ENCODE data around the gene GP2.

Gene GP2

DNA sequence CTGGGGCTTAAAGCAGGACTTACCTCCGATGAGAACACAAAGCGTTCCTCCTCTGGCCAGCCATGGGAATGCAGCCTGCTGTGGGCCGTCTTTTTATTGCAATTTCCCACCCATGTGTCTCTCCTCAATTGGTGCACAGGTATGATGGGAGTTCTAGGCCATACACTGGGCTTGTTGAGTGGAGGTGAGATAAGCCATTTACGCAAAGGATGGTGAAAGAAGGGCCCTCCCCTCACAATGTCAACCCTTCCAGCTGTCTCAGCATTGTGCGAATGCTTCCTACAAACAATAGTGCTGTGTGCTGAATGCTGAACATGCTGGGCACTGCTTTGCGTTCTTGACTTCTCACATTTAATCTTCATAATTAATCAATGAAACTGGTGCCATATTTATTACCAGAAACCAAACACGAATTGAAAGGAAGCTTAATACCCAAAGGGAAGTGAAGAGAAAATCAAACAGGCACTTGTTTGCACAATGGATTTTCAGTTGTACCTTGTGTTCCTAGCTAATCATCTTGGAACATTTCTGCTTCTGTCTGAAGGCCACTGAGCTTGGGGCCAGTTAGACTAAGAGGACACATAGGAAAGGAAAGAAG lies at the start of gene GP2:
Gene GP2, minus strand, starts transcription at position 70 of the 598 bp plus-strand sequence. CDS start 1,082 bp downstream, outside the sequence.
- no peak for DNase-seq

DNA sequence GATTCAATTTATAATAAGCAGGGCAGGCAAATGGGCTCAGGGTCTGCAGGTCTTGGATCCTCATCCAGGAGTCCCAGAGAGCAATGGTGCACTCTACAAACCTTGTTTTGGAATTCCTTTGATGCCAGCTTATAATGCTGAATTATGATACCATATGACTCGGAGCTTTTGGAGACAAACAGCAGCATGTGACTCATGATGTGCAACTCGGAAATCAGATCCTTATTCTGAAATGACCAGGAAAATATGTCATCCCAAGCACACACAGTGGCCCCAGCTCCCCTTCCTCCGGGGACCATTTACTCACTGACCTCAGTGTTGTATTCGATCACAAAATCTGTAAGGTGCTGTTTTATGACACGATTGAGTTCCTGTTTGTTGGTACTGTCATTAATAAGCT lies 45.4 kb upstream of the GP2 start:
- DNase-seq = no peak

DNA sequence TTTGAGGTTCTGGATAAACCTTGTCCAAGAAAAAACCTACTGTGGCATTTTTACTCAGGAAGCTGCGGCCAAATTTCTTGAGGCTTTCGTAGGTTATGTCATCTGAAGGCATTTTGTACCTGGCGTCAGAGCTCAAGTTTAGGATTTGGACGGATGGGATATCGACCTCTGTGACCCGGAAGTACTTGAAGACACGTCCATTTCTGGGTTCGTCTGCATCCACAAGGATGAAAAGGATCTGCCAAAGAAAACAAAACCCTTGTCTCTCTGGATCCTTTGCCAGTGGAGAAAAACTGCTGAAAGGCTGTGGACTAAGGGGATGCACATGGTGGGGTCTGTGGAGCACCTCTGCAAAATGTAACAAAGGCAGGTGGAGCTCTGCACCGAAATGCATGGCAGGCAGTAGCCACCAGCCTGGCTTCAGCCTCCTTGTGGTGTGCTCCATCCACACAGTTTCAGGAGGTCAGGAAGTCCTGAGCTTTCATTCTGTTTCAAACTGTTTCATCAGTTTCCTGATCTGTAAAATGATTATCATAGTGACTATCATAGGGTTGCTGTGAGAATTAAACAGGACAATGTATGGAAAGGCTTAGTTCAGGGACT lies 42.2 kb upstream of the GP2 start:
- DNase-seq = no peak

DNA sequence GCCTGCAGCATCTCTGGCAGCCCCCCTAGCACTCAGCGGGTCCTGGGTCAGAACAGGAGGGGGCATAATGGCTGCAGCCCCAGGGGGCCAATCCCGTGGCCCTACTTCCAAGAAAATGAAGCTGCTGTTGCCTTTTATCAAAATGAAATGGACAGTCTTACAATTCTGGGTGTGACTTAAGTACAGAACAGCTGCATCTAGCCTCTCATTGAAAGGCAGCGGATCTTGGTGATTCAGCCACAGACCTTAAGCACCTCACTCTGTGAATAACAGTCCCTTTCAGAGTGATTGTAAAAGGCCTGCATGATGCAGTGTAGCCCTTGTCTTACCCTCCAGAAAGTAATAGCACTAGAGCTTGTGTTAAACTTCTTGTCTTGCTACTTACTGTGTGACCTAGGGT lies 36.7 kb upstream of the GP2 start:
- DNase-seq = no peak

DNA sequence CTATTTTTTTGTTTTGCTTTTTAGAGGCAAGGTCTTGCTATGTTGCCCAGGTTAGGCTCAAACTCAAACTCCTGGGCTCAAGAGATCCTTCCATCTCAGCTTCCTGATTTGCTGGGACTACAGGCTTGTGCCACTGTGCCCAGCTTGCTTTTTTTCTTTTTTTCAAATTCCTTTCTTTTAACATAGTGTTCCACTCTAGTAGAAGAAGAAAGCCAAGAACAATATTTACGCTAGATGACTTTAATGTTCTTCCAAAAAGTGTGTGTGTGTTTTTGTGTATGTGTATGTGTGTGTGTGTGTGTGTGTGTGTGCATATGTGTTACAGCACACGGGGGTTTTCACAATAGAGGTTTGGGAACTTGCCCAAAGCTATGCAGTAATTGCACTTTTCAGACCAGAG lies 35.9 kb upstream of the GP2 start:
- no peak for DNase-seq

DNA sequence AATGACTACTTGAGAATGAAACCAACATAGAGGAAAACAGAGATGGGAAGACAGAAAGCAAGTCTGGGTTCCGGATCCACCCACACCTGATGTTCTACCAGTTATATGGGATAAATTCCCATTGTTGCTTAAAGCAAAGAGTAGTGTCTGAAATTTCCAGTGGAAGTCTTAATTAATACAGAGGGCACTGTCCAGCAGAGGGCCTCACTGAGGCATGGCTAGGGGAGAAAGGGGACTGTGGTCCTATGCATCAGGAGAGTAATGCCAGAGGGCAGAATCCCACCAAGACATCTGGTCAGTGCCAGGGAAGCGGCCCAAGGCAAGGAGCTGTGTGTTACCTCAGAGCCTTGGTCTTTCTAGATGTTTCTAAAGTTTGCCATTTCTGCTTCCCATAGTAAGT lies 32.7 kb upstream of the GP2 start:
- DNase-seq = no peak

DNA sequence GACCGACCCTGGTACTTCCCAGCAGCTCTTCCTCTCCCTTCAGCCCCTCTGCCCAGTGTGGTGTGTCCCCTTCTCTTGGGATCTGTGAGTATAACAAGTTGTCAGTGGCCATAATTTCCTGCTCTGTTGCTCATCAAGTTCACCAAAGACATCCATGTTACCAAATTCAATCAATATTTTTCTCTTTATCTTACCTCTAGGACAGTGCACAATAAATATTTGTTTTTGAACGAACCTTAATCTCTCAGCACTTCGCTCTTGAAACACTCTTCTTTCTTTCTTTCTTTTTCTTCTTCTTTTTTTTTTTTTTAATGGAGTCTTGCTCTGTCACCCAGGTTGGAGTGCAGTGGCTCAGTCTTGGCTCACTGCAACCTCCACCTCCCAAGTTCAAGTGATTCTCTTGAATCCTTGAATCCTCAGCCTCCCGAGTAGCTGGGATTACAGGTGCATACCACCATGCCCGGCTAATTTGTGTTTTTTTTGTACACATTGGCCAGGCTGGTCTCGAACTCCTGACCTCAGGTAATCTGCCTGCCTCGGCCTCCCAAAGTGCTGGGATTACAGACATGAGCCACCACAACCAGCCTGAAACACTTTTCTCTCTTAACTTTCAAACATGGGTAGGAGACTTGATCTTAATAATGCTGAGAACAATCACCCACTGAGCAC lies 27.9 kb upstream of the GP2 start:
- DNase-seq = no peak

DNA sequence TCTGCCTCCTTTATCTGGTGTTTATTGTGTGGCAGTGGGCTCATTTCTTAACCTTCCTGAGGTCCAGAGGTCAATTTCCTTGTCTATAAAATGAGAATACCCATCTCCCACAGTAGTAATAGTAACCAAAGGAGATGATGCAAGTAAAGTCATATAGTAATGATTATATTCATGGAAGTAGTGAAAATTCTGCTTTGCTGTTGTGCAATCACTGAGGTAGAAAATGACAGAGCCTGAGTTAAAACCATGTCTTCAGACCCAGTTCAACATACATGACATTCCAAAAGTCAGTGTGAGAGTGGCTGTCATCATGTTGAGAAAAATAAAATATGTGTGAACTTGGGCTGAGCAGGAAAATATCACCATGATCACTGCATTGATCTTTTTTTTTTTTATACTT lies 26.1 kb upstream of the GP2 start:
- DNase-seq = no peak

DNA sequence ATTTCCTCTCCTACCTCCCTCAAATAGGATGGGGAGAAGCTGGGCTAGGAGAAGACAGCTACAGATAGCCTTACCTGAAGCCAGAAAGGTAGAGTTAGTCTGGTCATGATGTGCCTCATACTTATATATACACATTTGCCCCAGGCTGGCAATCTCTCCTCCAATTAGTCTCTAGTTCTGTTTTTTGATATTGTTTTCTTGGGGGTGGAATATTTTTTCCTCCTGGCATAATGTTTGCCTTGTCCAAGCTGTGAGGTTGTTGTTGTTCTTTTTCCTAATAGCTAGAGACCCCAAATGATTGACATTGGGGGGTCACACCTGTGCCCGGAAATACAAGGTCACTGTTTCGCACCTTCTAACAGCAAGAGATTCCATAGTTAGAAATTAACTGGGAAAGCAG lies 25.3 kb upstream of the GP2 start, which contains the start of gene UMOD:
Gene UMOD, minus strand, starts transcription at position 101 of the 400 bp plus-strand sequence. CDS start 1,978 bp downstream, outside the sequence.
- DNase-seq = no peak

DNA sequence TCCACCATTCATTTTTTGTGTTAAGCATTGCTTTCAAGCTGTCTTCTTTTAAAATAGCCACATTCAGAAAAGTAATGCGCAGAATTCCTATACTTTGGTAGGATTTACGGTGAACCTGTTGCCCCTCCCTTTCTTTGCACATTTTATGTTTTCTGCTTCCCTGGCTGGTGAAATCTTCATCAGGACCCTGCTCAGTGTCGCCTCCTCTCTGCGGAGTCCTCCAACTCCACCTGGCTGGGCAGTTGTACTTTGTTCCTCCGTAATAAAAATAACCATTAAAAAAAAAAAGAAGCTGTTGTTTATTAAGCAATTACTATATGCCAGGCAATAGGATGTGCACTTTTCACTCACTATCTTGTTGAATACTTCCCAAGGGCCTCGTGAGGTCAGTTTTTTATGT lies 22.3 kb upstream of the GP2 start:
- no peak for DNase-seq

DNA sequence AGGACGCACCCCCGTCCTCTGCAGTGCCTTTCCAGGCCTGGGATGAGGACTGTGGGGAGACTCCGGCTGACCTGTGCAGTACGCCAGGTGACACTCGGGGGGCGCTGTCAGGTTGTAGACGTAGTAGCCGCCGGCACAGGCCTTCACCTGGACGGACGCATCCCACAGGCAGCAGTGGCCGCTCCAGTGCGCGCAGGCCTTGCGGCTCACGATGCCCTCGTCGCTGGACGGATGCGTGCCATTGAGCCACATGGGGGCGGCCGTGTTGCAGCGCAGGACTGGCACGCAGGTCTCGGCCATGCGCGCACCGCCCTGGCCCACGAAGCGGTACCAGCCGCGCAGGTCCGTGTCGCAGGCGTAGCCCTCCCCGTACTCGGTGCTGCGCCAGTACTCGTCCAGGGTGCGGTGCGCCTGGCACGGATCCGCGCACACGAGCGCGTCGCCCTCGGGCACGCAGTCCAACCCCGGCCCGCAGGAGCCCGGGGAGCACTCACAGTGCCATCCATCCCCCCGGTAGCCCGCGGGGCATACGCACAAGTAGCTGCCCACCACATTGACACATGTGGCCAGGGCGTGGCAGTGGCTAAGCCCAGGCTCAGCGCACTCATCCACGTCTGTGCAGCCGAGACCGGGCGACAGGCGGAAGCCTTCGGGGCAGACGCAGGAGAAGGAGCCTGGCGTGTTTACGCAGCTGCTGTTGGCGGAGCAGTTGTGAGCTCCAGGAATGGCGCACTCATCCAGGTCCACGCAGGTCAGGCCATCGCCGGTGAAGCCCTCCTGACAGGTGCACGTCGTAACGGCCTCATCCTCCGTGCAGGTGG lies 21.3 kb upstream of the GP2 start:
- no peak for DNase-seq

DNA sequence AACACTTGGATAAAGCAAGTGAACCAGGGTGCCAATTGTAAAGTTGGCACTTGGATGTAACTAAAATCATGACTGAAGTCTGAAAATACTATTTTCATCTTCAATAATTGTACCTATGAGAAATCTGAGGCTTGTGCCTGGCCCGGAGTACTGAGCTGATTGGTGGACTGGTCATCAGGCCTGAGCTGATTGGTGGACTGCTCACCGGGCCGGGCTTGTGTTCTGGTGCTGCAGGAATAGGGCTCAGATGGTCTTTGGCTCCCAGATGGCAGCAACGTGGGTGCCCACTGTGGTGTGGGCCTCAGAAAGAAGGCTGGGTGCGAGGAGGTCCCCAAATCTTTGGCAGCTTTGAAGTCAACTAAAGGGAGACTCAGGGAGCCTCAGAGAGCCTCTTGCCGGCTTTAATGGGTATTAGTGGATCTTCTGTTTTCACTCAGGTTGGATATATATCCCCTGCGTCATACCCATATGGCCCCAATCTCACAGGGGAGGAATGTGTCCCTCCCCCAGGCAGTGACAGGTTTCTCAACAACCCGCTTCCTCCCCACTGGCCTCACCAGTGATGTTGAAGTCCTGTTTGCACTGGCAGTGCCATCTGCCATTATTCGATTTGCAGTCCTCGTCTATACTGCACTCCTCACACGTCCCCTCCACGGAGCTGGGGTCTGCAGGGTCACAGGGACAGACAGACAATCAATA lies 20.5 kb upstream of the GP2 start:
- no peak for DNase-seq

DNA sequence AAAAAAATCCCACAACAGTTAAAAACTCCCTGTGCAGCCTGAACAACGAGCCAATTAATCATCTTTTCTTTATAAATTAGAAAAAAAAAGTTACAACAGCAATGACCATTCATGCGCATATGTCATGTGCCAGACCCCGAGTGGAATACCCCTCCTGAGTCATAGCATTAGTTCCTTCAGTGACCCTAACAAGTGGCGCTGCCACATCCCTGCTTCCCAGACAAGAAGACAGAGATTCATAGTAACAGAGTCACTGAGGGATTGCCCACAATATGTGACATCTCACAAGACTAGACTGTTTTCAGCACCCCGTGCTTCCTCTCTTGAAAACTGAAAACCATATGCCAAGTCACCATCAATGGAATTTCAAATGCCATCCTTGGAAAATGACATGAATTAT lies 17.3 kb upstream of the GP2 start:
- DNase-seq = no peak

DNA sequence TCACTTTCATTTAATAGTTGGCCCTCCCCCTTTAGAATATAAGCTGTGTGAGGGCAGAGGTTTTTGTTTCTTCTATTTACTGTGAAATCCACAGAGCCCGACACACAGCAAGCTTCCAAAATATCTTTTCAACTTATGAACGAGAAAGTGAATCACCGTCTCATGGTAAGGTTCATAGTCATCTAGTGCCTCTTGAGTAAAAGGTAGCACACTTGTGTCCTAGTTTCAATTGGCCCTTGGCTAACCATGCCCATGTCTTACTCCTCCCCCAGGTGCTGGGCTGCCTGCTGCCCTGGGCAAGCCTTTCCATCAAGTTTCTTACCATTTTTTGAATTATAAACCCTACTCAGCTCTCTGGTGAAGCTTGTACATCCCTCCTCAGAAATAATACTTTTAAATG lies 12.4 kb upstream of the GP2 start:
- no peak for DNase-seq

DNA sequence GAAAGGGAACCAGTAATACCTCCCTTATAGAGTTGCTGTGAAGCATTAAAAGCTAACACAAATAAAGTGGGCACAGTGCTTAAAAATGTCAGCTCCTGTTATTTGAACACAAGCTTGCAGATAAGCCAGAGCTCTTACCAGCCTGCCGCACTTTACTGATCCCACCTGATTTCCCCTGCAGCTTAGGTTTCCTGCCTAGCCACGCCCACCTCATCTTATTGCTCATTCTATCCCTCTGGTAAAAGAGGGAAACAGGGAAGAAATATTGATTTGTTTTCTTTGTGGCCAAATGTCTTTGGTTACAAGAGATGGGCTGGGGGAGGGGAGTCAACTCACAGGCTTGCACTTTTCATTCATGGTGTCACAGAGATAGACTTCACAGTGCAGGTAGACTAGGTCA lies 9.6 kb upstream of the GP2 start:
- DNase-seq = no peak

DNA sequence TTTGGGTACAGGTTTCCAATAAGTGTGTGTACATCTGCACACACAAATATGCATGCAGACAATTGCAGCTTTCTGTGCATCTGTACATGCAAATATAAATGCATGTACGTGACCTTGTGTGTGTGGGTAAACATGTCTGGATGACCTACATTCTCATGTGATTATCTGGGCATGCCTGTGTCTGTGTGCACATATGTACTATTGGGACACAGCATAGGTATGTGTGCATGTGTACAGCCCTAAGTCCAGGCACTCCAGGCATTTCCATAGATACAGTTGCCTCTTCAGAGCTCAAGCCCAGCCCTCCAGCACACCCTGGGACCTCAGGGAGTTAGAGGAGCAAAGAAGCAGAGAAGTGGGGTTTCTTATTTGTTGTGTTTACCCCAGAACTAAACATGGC lies 7.1 kb upstream of the GP2 start:
- no peak for DNase-seq

DNA sequence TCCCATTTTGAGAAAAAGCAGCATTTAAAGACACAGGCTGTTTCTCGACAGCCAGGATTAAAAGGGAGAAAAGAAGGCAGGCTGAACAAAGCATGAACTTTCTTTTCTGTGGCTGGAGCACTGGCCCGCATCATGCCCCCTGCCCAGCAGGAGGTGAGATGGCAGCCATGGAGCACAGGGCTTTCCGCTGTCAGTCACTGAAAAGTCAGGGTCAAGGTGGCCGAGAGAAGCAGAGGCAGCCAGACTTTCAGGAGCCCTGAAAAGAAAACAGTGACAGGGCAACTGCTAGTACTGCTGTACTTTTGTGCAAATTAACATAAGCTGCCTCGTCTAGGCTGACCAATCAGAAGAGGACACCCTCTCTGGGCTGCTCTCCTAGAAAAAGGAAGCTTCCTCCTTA lies 5.8 kb upstream of the GP2 start:
- DNase-seq = no peak

DNA sequence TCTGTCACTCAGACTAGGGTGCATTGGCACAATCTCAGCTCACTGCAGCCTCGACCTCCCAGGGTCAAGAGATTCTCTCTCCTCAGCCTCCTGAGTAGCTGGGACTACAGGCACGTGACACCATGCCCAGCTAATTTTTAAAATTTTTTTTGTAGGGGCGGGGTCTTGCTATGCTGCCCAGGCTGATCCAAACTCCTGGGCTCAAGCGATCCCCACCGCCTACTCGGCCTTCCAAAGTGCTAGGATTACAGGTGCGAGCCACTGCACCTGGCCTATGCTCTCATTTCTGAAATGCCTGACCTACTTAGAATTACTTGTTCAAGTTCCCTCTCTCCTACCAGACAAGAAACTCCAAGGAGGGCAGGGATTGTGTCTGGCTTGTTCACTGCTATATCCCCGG lies 5.1 kb upstream of the GP2 start:
- no peak for DNase-seq

DNA sequence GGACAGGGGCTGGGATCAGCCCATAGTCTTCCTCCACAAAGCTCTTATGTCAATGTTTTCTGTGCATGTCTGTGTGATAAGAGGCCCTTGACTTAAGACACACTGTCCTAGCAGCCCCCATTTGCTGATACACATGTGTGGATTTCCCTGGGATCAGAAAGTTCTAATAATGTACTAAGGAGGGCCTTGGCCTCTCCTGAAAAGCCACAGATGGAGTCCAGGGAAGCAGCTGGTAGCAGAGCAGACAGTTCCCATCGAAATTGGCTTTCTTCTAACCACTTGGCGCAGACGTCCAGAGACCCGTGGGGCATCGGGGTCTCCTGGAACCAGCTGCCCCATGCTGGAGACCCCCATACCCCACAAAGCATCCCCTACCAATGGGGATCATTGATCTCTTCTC lies 4.3 kb upstream of the GP2 start:
- no peak for DNase-seq

DNA sequence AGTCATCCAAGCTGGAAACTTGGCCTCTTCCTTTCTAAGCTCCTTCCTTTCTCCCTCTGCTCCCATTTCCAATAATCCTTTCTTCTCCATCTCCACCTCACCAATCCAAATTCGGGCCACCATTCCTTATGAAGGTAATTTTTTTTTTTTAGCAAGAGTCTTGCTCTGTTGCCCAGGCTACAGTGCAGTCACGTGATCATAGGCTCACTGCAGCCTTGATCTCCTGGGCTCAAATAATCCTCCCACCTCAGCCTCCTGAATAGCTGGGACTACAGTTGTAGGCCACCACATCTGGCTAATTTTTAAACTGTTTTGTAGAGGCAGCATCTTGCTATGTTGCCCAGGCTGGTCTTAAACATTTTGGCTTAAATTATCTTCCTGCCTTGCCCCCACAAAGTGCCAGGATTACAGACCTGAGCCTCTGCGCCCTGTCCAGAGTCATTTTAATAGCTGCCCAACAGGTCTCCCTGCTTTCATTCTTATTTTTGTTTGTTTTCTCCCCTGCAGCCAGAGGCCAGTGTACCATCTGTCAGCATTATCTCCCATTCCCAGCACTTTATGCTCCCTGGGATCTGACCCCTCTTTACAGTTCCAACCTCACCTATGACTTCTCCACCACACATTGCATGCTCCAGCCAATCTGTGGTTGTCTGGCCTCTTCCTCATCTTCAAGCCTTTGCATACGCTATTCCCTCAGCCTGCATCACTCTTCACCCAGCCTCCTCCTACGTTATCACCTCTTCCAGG lies 2.3 kb upstream of the GP2 start:
- no peak for DNase-seq

DNA sequence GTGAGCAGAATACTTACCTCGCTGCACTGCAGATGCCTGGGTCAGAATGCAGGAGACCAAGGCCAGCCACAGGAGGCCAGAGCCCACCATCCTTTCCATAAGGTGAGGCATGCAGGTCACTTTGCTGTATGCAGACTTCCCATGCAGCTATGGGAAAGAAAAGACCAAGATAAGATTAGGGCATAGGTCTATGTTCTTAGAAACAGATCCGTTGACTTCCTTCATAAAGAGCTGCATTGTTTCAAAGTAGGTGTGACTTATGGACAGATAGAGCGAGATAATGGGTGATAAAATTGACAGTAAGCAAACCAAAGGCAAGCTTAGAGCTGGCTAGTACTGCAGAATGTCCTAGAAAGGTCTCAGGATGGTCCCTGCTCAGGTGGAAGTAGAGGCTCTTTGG lies 992 bp downstream of the GP2 start:
- DNase-seq = no peak

DNA sequence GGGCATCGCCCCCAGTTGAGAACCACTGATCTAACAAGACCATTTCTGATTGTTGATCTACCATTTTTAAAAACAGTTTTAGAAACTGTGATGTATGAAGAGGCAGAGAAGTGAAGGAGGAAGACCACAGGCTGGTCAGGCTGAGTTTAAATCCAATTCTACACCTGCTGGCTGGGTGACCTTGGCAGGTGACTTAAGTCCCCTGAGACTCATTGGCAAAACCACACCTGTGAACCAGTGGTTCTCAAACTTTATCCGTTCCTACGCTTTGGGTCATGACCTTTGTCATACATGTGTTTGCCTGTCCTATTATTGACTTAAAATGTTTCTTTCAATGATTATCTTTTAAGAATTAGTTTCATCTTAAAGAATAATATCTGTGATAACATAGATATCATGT lies 2.3 kb downstream of the GP2 start:
- no peak for DNase-seq

All from cortex of kidney (tissue), 1 donor.